ENCODE data around the gene PIP5K1B.

DNA sequence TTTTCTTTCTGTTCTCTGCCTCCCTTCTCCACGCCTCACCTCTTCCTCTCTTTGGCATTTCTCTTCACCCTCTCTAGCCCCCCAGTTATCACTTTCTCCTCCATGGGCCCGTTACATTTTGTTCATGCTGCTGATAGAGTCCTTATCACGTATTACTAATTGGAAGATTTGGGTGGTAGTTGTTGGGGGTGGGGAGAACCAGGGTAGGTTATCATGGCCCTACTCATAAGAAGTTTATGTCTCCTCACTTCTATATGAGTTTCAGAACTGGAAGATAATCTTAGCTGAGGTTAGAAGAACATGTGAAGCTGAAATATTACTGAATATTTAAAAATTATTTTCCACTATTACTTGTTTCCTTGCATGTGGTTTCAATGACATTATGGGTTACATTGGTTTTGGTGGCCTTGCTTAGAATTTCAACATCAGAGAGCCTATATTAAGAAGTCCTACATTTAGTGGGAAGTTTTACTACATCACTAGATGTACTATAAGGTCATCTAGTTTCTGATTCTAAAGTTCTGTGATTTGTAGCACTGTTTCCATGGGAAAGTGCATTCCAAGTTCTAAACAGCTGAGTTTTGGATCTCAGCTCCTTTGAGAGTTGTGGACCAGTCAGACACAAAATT lies 36.8 kb downstream of the PIP5K1B start:
- TF ChIP-seq CTCF (conservative IDR thresholded peaks at IDR 0.05) (no peak), ZFX (IDR thresholded peaks at IDR 0.05) (no peak)

Measured in C4-2B (cell line).